Measurements from ENCODE around the gene NELFB.

NELFB gene

DNA sequence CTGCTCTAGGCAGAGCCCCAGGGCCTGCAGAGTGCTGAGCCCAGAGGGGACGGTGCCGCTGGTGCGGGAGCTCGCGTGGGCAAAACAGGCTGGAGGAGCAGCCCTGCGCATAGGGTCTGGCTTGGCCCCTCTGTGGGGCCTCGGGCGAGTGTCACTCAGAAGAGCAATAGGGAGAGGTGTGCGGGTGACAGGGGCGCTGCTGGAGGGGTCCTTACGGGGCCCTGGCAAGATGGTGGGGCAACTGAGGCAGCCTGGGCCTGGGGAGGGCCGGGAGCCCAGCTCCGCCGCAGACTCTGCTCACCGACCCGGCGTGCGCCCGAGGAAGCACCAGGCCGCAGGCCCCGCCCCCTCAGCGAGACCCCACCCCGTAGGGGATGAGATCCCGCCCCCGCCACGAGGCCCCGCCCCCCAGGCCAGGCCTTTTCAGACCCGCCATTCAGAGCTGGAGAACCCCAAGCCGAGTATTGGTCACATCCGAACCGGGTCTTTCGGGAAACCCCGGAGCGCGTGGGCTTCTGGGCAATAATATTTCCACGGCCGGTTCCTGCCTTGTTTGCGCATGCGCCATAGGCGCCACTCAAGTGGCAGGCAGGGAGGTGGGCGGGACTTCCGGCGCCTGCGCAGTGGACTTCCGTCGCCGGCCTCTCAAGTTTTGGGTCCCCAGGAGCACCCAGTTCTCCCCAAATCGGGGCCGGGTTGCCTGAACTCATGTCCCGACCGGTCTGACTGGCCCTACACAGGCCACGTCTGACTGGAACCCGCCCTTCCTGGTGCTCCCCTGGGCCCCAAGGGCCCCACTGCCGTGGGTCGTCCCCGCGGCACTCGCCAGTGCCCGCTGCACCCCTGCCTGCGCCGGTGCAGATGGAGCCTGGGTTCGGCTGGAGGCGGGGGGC lies 31.8 kb upstream of the NELFB start:
- DNase-seq (ENCODE audit: low read depth in 2 of 2), result peak; percentile 96 to 98

DNA sequence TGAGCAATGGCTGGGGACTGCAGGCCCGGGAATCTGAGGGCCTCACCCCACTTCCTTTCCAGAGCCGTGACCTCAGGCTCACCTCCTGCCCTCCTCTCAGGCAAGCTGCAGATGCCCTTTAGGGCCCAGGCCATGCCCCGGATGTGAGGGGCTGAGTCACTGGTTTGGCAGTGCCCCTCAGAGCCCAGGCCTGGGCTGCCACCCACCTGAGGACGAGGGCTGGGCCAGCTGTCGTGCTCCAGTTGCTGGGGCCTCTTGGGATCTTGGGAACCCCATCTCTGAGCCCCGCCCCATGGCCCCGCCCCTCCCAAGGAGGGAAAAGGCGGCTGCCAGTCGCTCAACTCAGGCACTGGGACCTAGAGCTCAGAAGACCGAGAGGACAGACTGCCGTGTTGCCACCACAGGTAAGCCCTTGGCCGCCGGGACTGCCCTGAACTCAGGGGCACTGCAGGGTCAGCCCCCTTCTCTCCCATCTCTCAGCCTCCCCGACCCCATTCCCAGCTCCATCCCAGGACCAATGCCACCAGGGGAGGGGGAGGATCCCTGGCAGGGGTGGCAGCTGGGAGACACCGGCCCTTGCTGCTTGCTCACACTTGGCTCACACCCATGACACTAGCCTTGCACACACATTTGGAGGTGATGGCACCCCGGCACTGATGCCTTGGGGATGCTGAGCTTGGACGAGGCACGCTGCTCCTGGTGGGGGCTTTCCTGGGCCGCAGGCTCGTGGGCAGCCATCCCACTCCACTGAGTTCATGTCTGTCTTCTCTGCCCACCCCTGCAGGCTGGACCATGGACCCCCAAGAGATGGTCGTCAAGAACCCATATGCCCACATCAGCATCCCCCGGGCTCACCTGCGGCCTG lies 30.1 kb upstream of the NELFB start, which contains the start of gene CYSRT1:
CYSRT1 (plus strand) TSS at position 345 of the 865 bp plus-strand sequence; CDS start at position 793, 448 bp downstream.
- no peak for DNase-seq (ENCODE audit: low read depth in 2 of 2)

DNA sequence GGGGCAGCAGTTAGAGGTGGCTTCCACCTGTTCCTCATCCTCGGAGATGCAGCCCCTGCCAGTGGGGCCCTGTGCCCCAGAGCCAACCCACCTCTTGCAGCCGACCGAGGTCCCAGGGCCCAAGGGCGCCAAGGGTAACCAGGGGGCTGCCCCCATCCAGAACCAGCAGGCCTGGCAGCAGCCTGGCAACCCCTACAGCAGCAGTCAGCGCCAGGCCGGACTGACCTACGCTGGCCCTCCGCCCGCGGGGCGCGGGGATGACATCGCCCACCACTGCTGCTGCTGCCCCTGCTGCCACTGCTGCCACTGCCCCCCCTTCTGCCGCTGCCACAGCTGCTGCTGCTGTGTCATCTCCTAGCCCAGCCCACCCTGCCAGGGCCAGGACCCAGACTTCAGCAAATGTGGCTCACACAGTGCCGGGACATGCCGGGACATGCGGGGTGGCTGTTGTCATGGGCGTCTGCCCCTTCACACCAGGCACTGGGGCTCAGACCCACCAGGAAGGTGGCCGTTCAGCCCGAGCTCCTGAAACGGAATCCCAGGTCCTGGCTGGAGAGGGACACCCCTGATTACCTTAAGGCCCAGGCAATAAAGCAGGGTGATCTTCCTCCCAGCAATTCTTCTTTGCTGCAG lies 29.3 kb upstream of the NELFB start:
- no peak for DNase-seq (ENCODE audit: low read depth in 2 of 2)

DNA sequence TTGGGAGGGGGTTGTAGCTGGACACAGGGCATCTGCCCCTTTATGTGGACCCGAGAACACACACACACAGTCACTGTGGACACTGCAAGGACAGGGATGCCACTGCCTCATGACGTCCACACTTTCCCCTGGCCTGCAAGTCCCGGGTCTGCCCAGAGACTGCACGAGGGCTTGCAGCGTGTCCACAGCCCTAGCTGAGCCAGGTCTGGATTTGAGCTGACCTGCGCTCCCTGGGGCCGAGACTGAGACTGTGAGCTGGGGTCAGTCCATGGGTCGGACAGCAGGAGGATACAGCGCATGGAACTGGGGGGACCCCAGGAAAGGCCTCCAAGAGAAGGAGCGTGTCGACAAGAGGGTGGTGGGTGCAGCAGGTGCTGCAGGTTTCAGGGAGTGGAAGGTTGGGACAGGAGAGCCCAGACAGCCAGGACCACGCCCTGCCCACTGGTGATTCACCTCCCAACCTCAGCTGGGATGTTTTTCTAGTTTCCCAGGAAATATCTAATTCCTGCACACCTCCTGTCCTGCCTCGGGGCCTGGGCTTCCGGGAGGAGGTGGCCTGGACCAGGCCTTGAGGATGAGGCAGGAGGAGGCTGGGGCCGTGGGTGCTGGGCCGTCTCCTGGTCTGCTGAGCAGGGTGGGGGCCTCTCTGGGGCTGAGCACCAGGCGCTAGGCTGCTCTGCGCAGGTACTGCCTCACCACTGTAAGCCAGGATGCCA lies 28.6 kb upstream of the NELFB start:
- no peak for DNase-seq (ENCODE audit: low read depth in 2 of 2)

DNA sequence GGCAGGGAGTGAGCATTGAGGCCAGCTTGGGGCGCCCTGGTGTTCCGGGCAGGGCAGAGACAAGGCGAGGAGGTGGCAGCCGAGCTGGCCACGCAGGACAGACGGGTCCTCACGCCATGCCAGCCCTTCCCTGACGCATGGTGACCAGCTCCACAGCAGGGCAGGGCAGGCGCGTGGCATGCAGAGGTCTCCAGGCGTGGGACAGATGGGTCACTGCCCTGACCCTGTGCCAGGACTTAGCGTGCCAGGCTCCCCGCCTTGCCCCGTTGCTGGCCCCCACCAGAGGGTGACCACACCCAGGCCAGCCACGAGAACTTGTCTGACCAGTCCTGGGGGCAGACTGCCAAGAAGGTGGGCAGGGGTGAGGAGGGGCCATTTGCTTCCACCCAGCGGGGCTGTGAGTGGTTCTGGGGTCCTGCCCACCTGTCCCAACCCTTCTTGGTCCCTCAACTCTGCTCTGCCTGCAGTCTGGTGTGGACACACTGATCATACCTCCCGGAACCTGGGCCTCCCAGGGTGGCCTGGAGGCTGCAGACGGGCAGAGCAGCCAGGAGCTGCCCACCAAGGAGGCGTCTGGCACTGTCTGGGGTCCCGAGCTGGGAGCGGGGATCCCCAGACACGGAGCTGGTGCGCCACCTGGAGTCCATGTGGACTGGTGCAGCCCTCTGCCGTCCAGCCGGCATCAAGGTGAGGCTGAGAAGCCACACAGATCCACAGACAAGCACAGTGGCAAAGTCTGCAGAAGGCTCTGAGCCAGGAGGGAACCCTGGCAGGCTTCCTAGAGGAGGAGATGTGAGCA lies 27.9 kb upstream of the NELFB start, which contains the start of gene RNF224:
RNF224 (plus strand) TSS at position 449 of the 799 bp plus-strand sequence. CDS start 834 bp downstream, outside the sequence.
- DNase-seq (ENCODE audit: low read depth in 2 of 2), result peak; percentile 67 to 74

DNA sequence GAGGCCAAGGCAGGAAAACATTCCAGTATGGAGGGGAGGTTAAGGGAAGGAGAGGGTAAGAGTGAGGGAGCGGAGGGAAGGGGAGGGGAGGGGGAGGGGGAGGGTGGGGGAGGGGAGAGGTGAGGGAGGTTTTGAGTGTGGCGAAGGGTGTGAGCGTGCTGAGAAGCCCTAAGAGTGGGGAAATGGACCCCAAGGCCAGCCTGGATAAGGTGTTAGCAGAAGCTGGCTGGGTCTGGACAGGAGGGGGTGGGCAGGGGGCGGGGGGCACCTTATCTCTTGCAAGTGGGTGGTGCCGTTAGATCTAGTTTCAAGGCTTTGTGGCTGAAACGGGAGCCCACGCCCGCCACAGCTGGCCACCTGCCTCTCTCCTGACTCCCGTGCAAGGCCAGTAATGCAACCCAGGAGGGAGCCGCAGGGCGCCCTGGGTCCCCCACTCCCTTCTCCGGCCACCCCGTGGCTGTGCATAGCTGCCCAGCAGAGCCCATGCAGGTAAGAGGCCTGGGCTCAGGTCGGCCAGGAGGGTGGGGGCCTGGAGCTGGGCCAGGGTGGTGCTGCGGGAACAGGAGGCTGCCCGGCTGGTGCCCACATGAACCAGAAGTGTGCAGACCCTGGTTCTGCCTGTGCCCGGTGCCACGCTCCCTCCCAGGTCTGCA lies 27.1 kb upstream of the NELFB start:
- DNase-seq (ENCODE audit: low read depth in 2 of 2), result no peak

DNA sequence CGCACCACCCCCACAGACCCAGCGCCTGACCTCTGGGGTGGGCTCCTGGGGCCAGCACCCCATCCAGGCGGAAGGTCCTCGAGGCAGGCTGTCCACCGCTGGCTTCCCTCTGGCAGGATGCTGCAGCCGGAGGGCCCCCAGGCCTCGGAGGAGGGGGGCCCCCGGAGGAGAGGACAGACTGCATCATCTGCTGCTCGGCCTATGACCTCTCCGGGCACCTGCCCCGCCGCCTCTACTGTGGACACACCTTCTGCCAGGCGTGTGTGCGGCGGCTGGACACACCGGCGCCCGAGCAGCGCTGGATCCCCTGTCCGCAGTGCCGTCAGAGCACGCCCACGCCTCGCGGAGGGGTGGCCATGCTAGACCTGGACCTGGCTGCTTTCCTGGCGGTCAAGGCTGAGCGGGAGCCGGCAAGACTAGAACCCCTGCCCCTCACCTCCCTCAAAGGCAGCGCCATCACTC lies 26.6 kb upstream of the NELFB start:
- DNase-seq (ENCODE audit: low read depth in 2 of 2), result no peak

DNA sequence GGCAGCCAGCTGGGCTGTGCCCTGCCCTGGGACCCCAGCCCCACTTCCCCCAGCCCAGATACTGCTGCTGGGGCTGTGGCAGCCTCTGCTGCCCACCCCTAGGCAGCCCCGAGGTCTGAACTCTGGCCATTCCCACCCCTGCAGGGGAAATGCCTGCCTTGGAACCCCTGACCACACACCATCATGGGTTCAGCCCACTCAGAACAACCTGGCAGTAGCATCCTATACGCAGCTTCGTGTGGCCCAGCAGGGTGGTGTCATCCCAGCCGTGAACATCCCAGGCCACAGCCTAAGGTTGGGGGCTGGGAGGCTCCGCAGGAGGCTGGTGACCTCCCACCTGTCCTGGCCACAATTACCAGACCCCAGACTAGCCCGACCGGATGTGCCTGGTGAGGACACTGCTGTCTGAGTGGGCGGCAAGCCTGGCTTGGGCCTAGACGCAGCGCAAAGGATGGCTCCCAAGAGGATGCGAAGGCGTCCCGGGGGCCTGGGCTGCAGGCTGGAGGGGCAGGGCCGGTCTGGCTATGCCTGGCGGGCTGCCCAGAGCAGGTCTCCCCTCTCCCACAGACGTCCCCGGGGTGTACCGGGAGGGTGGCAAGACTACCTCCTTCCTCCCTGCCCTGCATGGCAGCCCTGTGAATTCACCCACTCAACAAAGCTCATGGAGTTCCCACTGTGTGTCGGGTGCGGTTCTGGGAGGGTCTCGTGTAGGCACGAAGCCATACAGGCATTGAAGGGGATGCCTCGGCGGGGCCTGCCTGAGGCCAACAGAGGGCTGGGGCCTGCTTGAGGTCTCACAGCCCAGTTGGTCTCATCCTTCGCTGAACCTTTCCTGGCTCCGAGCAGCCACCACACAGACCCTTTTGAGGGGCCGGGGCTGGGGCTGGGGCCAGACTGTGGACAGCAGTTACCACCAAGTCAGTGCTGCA lies 25.9 kb upstream of the NELFB start:
- DNase-seq (ENCODE audit: low read depth in 2 of 2), result no peak

DNA sequence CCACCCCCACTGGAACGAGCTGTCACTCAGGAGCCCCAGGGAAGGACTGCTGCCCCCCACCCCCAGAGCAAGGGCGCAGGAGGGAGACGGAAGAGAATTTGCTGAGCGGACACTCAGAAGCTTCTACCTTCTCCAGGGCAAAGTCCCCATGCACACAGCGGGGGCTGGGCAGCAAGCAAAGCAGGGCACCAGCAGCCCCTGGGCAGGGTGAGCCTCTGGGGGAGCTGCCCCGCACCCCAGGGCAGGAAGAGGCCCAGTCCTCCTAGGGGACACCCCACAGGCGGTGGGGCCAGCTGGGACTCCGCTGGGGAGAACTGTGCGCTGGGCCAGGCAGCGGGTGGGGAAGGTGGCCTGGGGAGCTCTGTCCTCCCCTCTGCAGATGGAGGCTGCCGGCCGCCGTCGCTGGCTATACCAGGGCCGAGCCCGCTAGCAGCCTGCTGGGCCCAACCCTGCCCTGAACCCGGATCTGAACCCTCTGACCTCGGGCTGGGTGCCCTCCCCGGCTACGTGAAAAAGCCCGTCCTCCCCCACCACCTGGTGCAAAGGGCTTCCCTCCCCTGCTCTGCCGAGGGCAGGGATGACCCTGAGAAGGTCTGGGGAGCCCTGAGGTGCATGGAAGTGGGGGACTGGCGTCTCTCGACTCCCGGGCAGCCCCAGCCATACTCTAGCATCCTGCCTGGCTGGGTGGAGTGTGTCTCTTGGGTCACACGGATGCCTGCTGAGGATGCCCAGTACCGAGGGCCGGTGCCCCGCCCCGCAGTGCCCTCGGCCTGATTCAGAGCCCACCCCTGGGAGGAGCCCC lies 25.0 kb upstream of the NELFB start:
- DNase-seq (ENCODE audit: low read depth in 2 of 2), result no peak

DNA sequence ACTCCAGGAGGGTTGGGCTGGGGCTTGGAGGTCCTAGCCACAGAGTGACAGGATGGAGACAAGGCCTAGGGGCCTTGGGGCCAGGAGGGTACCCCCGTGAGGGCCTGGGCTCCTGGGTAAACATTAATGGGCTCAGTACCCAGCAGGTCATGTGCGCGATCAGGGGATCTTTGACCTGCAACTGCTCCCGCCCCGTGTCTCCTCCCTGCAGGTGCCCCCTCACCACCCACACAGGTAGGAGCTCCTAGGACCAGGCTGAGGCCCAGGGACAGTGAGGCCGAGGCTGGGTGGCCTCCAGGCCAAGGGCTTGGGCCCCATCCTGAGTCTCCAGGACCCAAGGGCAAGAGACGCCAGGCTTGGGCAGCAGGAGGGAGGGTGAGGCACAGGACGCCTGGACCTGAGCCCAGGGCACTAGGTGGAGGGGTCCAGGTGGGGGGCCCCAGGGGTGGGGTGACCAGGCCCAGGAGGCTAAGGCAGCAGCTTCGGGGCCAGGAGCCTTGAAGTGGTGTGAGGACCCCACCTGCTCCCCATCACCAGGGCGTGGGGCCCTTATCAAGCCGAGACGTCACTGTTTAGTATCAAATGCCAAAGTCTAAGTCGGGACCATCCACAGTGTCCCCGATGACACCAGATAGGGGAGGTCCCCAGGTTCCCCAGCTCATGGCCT lies 24.3 kb upstream of the NELFB start, which contains the start of gene SLC34A3:
SLC34A3 (plus strand) TSS at position 197 of the 667 bp plus-strand sequence. CDS start 802 bp downstream, outside the sequence.
- DNase-seq (ENCODE audit: low read depth in 2 of 2), result no peak

DNA sequence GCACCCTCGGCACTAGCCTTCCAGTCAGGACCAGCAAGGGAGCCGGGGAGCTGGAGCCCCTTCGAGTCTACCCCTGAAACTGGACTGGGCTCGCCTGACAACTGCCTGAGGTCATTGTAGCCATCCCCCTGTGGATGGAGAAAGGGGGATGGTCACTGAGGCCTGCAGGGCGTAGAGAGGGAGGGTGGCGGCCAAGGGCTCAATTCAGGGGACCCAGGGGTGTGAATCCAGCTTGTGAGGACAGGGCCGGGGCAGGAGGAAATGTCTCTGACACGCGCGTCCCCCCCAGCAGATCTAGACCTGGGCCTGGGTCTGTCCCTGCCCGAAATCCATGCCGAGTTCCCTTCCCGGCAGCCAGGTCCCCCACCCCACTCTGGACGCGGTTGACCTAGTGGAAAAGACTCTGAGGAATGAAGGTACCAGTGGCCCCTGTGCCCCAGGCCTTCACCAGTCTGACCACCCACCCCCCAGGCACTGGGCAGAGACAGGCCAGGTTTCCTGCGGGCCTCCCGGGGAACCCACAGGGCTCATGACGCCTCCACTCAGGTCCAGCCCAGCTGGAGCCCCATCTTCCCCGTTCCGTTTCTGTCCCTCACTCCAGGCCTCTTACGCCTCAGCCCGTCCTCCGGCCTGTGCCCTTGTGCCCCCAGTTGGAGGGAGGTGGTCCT lies 23.6 kb upstream of the NELFB start:
- no peak for DNase-seq (ENCODE audit: low read depth in 2 of 2)

DNA sequence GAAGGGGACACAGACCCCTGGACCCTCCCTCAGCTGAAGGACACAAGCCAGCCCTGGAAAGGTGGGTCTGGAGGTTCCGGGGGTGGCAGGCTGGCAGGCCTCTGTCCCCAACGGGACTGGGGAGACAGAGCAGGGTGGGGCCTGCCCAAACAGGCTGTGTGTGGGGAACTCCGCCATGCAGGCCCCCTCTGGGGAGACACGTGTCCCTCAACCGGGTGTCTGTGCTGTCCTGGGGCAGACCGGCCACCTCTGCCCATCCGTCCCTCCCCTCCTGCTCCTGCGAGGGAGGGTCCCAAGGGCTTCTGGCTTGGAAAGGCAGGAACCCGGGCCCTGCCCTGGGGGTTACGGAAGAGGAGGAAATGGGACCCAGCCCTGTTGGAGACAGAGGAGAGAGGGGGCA lies 23.0 kb upstream of the NELFB start:
- no peak for DNase-seq (ENCODE audit: low read depth in 2 of 2)

DNA sequence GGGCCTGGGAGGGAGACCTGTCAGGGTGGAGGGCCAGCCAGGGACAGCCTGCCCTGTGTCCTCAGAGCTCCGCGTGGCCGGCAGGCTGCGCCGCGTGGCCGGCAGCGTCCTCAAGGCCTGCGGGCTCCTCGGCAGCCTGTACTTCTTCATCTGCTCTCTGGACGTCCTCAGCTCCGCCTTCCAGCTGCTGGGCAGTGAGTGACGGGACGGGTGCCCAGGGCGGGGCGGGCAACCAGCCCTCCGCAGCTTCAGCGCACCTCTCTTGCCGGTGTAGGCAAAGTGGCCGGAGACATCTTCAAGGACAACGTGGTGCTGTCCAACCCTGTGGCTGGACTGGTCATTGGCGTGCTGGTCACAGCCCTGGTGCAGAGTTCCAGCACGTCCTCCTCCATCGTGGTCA lies 22.6 kb upstream of the NELFB start:
- DNase-seq (ENCODE audit: low read depth in 2 of 2), result no peak

DNA sequence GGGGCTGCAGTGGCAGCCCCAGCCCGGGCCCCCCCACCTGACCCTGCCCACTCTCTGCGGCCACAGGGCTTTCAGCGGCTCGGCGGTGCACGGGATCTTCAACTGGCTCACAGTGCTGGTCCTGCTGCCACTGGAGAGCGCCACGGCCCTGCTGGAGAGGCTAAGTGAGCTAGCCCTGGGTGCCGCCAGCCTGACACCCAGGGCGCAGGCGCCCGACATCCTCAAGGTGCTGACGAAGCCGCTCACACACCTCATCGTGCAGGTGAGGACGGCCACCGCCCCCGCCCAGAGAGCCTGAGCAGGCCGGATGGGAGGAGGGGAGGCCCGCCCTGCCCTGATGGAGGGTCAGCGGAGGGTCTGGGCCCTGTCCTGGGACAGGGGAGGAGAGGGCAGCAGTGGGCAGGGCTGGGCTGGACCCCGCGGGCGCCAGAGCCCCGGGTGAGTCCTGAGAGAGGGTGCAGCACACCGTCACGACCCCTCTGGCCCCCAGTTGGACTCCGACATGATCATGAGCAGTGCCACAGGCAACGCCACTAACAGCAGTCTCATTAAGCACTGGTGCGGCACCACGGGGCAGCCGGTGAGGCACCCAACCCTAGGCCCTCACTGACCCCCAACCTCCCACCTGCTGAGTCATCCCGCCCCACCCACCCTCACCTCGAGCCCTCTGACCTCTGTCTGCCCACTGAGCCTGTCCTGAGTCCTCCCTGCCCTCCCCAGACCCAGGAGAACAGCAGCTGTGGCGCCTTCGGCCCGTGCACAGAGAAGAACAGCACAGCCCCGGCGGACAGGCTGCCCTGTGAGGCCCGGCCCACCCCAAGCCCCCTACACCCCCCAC lies 21.8 kb upstream of the NELFB start:
- DNase-seq (ENCODE audit: low read depth in 2 of 2), result no peak

DNA sequence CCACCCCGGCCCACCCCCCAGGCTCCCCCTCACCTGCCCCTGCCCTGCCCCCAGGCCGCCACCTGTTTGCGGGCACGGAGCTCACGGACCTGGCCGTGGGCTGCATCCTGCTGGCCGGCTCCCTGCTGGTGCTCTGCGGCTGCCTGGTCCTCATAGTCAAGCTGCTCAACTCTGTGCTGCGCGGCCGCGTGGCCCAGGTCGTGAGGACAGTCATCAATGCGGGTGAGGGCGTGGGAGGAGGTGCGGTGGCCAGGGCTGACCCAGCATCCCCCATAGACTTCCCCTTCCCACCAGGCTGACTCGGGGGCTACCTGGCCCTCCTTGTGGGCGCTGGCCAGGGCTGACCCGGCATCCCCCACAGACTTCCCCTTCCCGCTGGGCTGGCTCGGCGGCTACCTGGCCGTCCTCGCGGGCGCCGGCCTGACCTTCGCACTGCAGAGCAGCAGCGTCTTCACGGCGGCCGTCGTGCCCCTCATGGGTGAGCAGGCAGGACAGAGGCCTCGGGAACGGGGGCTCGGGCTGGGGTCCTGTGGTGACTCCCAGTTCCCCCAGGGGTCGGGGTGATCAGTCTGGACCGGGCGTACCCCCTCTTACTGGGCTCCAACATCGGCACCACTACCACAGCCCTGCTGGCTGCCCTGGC lies 21.0 kb upstream of the NELFB start:
- DNase-seq (ENCODE audit: low read depth in 2 of 2), result no peak
